Measurements from ENCODE around the gene MVB12B.

- TF ChIP-seq, protein P1, sequence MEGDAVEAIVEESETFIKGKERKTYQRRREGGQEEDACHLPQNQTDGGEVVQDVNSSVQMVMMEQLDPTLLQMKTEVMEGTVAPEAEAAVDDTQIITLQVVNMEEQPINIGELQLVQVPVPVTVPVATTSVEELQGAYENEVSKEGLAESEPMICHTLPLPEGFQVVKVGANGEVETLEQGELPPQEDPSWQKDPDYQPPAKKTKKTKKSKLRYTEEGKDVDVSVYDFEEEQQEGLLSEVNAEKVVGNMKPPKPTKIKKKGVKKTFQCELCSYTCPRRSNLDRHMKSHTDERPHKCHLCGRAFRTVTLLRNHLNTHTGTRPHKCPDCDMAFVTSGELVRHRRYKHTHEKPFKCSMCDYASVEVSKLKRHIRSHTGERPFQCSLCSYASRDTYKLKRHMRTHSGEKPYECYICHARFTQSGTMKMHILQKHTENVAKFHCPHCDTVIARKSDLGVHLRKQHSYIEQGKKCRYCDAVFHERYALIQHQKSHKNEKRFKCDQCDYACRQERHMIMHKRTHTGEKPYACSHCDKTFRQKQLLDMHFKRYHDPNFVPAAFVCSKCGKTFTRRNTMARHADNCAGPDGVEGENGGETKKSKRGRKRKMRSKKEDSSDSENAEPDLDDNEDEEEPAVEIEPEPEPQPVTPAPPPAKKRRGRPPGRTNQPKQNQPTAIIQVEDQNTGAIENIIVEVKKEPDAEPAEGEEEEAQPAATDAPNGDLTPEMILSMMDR (IDR thresholded peaks at IDR 0.05) = no peak
- no peak for TF ChIP-seq ZFX (IDR thresholded peaks at IDR 0.05; ENCODE audit: borderline replicate concordance)
These were observed 108.5 kb downstream of the MVB12B start for GRCh38 chr9:126435105-126435504.

Measured in 22Rv1 (cell line).